K562 (cell line): ENCODE data around the gene COMMD4. TPM values are rescaled to one million over a fixed set of nuclear protein-coding genes. Genes with fewer than 3 reads are reported as not detected.

Source experiments
- ATF4 ChIP-seq: fragments of 450-650 bp; formaldehyde crosslinking; IDR thresholded peaks from 2 replicates; pipeline ENCODE4 v1.4.0; 2022; ENCODE audit warnings: mild to moderate bottlenecking, moderate library complexity
- CHD2 ChIP-seq: IDR thresholded peaks from 2 replicates; pipeline ENCODE4 v1.6.1; 2011; ENCODE audit warnings: low read depth, low read length
- CSDE1 ChIP-seq, 2 experiments: fragments of 450-650 bp; IDR thresholded peaks; 2 replicates each; pipeline ENCODE4 v1.6.1; 2016; ENCODE audit warnings: mild to moderate bottlenecking in 1 of 2
- EHMT2 ChIP-seq: fragments of 450-650 bp; IDR thresholded peaks from 2 replicates; pipeline ENCODE4 v1.6.1; 2018; ENCODE audit warnings: antibody characterized with exemption
- FOXJ3 ChIP-seq: sonication (generic); formaldehyde crosslinking; IDR thresholded peaks from 2 replicates; pipeline ENCODE4 v1.4.0; 2020; ENCODE audit warnings: mild to moderate bottlenecking, missing genetic modification reagents
- FOXP4 ChIP-seq: sonication (generic); formaldehyde crosslinking; IDR thresholded peaks from 2 replicates; pipeline ENCODE4 v1.8.0; 2022; ENCODE audit warnings: mild to moderate bottlenecking, missing genetic modification reagents, borderline replicate concordance
- GATAD2B ChIP-seq: fragments of 450-650 bp; IDR thresholded peaks from 2 replicates; pipeline ENCODE4 v1.6.1; 2017; ENCODE audit warnings: mild to moderate bottlenecking, borderline replicate concordance
- TFAP4 ChIP-seq: sonication (generic); formaldehyde crosslinking; IDR thresholded peaks from 2 replicates; pipeline ENCODE4 v1.8.0; 2022; ENCODE audit warnings: missing genetic modification reagents, mild to moderate bottlenecking, moderate library complexity, borderline replicate concordance
- TFE3 ChIP-seq: fragments of 450-650 bp; formaldehyde crosslinking; IDR thresholded peaks from 2 replicates; pipeline ENCODE4 v1.4.0; 2020; ENCODE audit warnings: mild to moderate bottlenecking, mixed read lengths
- TRIM24 ChIP-seq, 2 experiments: fragments of 450-650 bp; IDR thresholded peaks; 2 replicates each; pipeline ENCODE4 v1.6.1; 2016
- XRCC4 ChIP-seq: IDR thresholded peaks from one replicate; pipeline ENCODE4 v1.6.1; 2011; ENCODE audit not compliant: insufficient read depth, insufficient read length; ENCODE audit errors: extremely low read depth
- YY1 ChIP-seq, 3 experiments: IDR thresholded peaks; 2 replicates each; pipeline ENCODE4 v1.6.1; 2011; ENCODE audit warnings: low read length in 2 of 3, mild to moderate bottlenecking in 2 of 3, moderate library complexity in 2 of 3, borderline replicate concordance in 1 of 3, control low read depth in 1 of 3, low read depth in 1 of 3; ENCODE audit not compliant: insufficient read depth in 3 of 3, insufficient replicate concordance in 2 of 3, control insufficient read depth in 1 of 3, insufficient read length in 1 of 3; ENCODE audit errors: extremely low read depth in 1 of 3
- ZBTB17 ChIP-seq: fragments of 450-650 bp; formaldehyde crosslinking; IDR thresholded peaks from 2 replicates; pipeline ENCODE4 v1.4.0; 2020; ENCODE audit warnings: mild to moderate bottlenecking
- ZEB2 ChIP-seq: fragments of 450-650 bp; IDR thresholded peaks from 2 replicates; pipeline ENCODE4 v1.6.1; 2016
- ZFP36 ChIP-seq: fragments of 150-350 bp; IDR thresholded peaks from 2 replicates; pipeline ENCODE4 v1.6.1; 2018; ENCODE audit warnings: low read length, low read depth; ENCODE audit not compliant: partially characterized antibody
- ZNF140 ChIP-seq: fragments of 250-450 bp; sonication (Bioruptor Pico); IDR thresholded peaks from 2 replicates; pipeline ENCODE4 v1.8.0; 2021; ENCODE audit warnings: moderate library complexity, mild to moderate bottlenecking, inconsistent platforms
- ZNF436 ChIP-seq: fragments of 250-450, 450-650 bp; sonication (Bioruptor Pico); formaldehyde crosslinking; IDR thresholded peaks from 2 replicates; pipeline ENCODE4 v1.7.0; 2020; ENCODE audit warnings: mild to moderate bottlenecking
- ZNF444 ChIP-seq: fragments of 250-450 bp; sonication (Bioruptor Pico); IDR thresholded peaks from 2 replicates; pipeline ENCODE4 v1.4.0; 2020; ENCODE audit warnings: mild to moderate bottlenecking, moderate library complexity
- ZNF518B ChIP-seq: fragments of 250-450 bp; sonication (Bioruptor Pico); IDR thresholded peaks from 2 replicates; pipeline ENCODE4 v1.5.0; 2021; ENCODE audit warnings: mild to moderate bottlenecking, moderate library complexity
- polyA plus RNA-seq, 8 experiments: library from polyadenylated mRNA; depleted of rRNA in 4 of 8; stranded (reverse) in 5 of 8; unstranded in 3 of 8; fragments of >200 nt; fragmentation: Nextera tagmentation in 2 of 8; fragmentation: Illumina TruSeq in 1 of 8; extraction: Ambion mirVana in 2 of 8; extraction: Trizol in 1 of 8; gene quantifications; 2 replicates each; pipeline versions ENCODE4 v1.2.1 to v1.2.3, GENCODE V29; 2011 to 2014; ENCODE audit warnings: inconsistent platforms in 1 of 8, missing spikeins in 1 of 8
- total RNA-seq, 7 experiments: library from RNA; depleted of rRNA in 6 of 7; stranded (reverse); fragments of >200 nt in 6 of 7; fragmentation: Illumina TruSeq in 2 of 7; extraction: Trizol in 2 of 7; gene quantifications; 2 replicates each; pipeline versions ENCODE4 v1.2.1 to v1.2.3, GENCODE V29; 2011 to 2021; ENCODE audit warnings: low replicate concordance in 1 of 7

COMMD4 gene
- total and polyA plus RNA-seq, 9 of the 15 experiments (the other 6 are each of a cell fraction or from before 2014, with no cell fraction given) = 20.4 to 140 (median 63.9) TPM

- TF ChIP-seq FOXP4 (no peak), ZNF444 (CRISPR knock-in tag) (no peak), ZEB2 (no peak; the same call in 1 of the 2 replicates), YY1 (IDR thresholded peaks at IDR 0.05; ENCODE audit: borderline replicate concordance in 1 of 3, control insufficient read depth in 1 of 3, extremely low read depth in 1 of 3, insufficient read depth in 3 of 3, insufficient read length in 1 of 3, insufficient replicate concordance in 2 of 3, low read depth in 1 of 3, low read length in 2 of 3) (peak in 1 of 3 experiments; percentile 59), ZNF518B (CRISPR knock-in tag) (no peak), EHMT2 (no peak), ZFP36 (no peak), ATF4 (CRISPR knock-in tag) (no peak), GATAD2B (no peak), TRIM24 (IDR thresholded peaks at IDR 0.05) (no peak; a peak in 1 of 4 replicates), ZNF140 (CRISPR knock-in tag) (no peak), TFAP4 (CRISPR knock-in tag) (peak; percentile 95), FOXJ3 (no peak), ZBTB17 (CRISPR knock-in tag) (no peak), XRCC4 (no peak), ZNF436 (CRISPR knock-in tag) (no peak), CSDE1 (IDR thresholded peaks at IDR 0.05) (no peak), TFE3 (CRISPR knock-in tag) (peak; percentile 100), CHD2 (no peak)
These were observed at the start of gene COMMD4 (continued) for GRCh38 chr15:75335705-75336355.
